Spleen (tissue), 11 donors: ENCODE results near the gene LNX2. TPM values are rescaled to one million over a fixed set of nuclear protein-coding genes. Genes with fewer than 3 reads are reported as not detected.

ENCODE experiments used
- DNase-seq: peaks from one replicate; pipeline ENCODE4 v3.0.0-alpha.2; 2020
- H3K27ac ChIP-seq, 8 donors: fragments of 200-600 bp; sonication (generic) in 7 of 8; 1 replicate in 4 of 8; 2 replicates in 4 of 8; pipeline versions ENCODE4 v1.5.0 to v1.8.0; 2016 to 2021; ENCODE audit warnings: inconsistent platforms in 4 of 8, mild to moderate bottlenecking in 4 of 8, moderate library complexity in 1 of 8
- H3K27me3 ChIP-seq, 7 donors: fragments of 200-600 bp; sonication (generic) in 6 of 7; replicated peaks in 1 of 7; 1 replicate in 4 of 7; 2 replicates in 3 of 7; pipeline versions ENCODE4 v1.5.0 to v1.8.0; 2016 to 2021; ENCODE audit warnings: inconsistent platforms in 3 of 7, mild to moderate bottlenecking in 1 of 7
- H3K36me3 ChIP-seq, 6 donors: fragments of 200-600 bp; sonication (generic) in 5 of 6; 1 replicate in 4 of 6; 2 replicates in 2 of 6; pipeline versions ENCODE4 v1.5.0 to v1.8.0; 2016 to 2021; ENCODE audit warnings: inconsistent platforms in 2 of 6
- H3K4me1 ChIP-seq, 6 donors: fragments of 200-600 bp; sonication (generic) in 5 of 6; 1 replicate in 3 of 6; 2 replicates in 3 of 6; pipeline versions ENCODE4 v1.5.0 to v1.8.0; 2016 to 2021; ENCODE audit warnings: inconsistent platforms in 3 of 6
- H3K4me3 ChIP-seq, 8 donors: fragments of 200-600 bp; sonication (generic) in 7 of 8; 1 replicate in 4 of 8; 2 replicates in 4 of 8; pipeline versions ENCODE4 v1.5.0 to v1.8.0; 2016 to 2021; ENCODE audit warnings: inconsistent platforms in 4 of 8, mild to moderate bottlenecking in 4 of 8, moderate library complexity in 2 of 8
- H3K9me3 ChIP-seq, 8 donors: fragments of 200-600 bp; sonication (generic) in 7 of 8; 1 replicate in 4 of 8; 2 replicates in 4 of 8; pipeline versions ENCODE4 v1.5.0 to v1.8.0; 2016 to 2021; ENCODE audit warnings: inconsistent platforms in 4 of 8
- CTCF ChIP-seq, 11 experiments: fragments of 200-600 bp in 7 of 11; fragments of 450-650 bp in 4 of 11; sonication (generic) in 4 of 11; IDR thresholded peaks in 8 of 11; conservative IDR thresholded peaks in 3 of 11; 1 replicate in 7 of 11; 2 replicates in 4 of 11; pipeline versions ENCODE4 v1.4.0 to v1.8.0; 2016 to 2021; ENCODE audit warnings: antibody characterized with exemption in 11 of 11, inconsistent platforms in 4 of 11, mild to moderate bottlenecking in 1 of 11
- POLR2A ChIP-seq, 3 donors: fragments of 450-650 bp; IDR thresholded peaks; one replicate each; pipeline ENCODE4 v1.5.1; 2017; ENCODE audit warnings: antibody characterized with exemption in 3 of 3, mild to moderate bottlenecking in 1 of 3
- POLR2AphosphoS5 ChIP-seq, 3 donors: sonication (generic); formaldehyde crosslinking; IDR thresholded peaks; one replicate each; pipeline ENCODE4 v1.5.1; 2017; ENCODE audit warnings: antibody characterized with exemption in 3 of 3
- WGBS, 5 donors: extraction: QIAGEN DNeasy Blood & Tissue Kit in 3 of 5; methylation state at CpG; one replicate each; pipeline versions ENCODE4 v1.1.5 to v1.1.7; 2013 to 2018; 5-methylcytosine and 5-hydroxymethylcytosine counted together
- intact Hi-C: fragments of 100-400 bp; cut with DNase I; formaldehyde crosslinking; loops from one replicate; pipeline ENCODE4 v1.15.0; 2023; ENCODE audit warnings: low total_unique reads
- polyA plus RNA-seq, 3 donors: library from polyadenylated mRNA; stranded (reverse); fragments of 200-250 nt; gene quantifications; one replicate each; pipeline ENCODE4 v1.2.1, GENCODE V29; 2013
- total RNA-seq, 7 donors: library from RNA; depleted of rRNA in 3 of 7; stranded (reverse); fragments of >200 nt in 3 of 7; fragmentation: NEBNext Ultra II Directional in 4 of 7; extraction: Animal tissue kit (Norgen Biotek cat#: 25700) in 4 of 7; gene quantifications; one replicate each; pipeline versions ENCODE4 v1.1.0 to v1.2.1, GENCODE V29; 2016 to 2021
- donor health status: healthy with polysubstance abuse.
- donor health status: DM: no; HTN: no; CAD: no; lungs with moderate emphysema.
- donor health status: DM: no; HTN: no; CAD: no.
- donor health status: Bipolar disorder and iron deficiency.
- donor health status: healthy.
- donor health status: DM: no; HTN: no; CAD: no.
- donor health status: DM: yes; HTN: yes; CAD: no.

The LNX2 gene
- total and polyA plus RNA-seq, 10 donors: 1.8 to 8.8 (median 6.7) TPM

- intact Hi-C loops: loop anchor here (10.0 kb wide), 2 partner anchors 190 to 290 kb away; no protein-coding TSS in a partner anchor
- no peaks in the 10 kb centered on the region for H3K9me3 ChIP-seq
- no peak overlapping the region for H3K27ac ChIP-seq
- H3K27me3 ChIP-seq: peaks cover 0 to 8% (median 0%) of the 10 kb centered on the region in 7 donors
- peak; percentile 67 for DNase-seq
- H3K4me1 ChIP-seq: peaks cover 0 to 11% (median 8%) of the 10 kb centered on the region in 6 donors
- no peak for TF ChIP-seq POLR2A (IDR thresholded peaks at IDR 0.05)
- TF ChIP-seq CTCF (IDR thresholded peaks at IDR 0.05 in 8 of 11, conservative IDR thresholded peaks at IDR 0.05 in 3 of 11): no peak
- TF ChIP-seq POLR2AphosphoS5 (IDR thresholded peaks at IDR 0.05): no peak
- WGBS, 5 donors: 80 to 89% (median 85%) methylated on average over 10 of the region's 10 CpGs
- no peaks in the 10 kb centered on the region for H3K36me3 ChIP-seq
- H3K4me3 ChIP-seq: no peak overlapping the region
Observed at GRCh38 chr13:27534108-27534980, 86.0 kb downstream of the LNX2 start.

DNA sequence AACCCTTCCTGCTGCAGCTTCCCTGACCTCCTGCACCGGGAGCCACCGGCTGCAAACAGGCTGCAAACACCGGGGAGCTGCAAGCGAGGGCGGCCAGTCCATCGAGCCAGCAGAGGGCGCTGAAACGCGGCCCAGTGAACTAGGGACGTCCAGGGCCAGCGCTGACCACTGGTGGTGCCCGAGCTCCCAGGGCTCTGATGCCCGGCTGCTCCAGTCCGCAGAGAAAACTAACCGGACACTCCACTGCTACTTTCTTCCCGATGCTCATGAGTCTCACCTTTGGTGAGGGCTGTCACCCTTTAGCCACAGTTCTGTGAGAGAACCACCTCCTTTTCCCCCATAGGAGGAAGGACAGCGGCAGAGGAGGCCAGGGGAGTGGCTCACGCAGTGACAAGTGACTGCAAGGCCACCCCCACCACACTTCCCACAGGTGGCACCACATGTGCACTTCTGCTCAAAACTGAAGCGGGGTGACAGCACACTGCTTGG, 87.1 kb downstream of the LNX2 start:
- intact Hi-C loops: loop anchor here (10.0 kb wide), 2 partner anchors 192 to 292 kb away; no protein-coding TSS in a partner anchor
- TF ChIP-seq POLR2A (IDR thresholded peaks at IDR 0.05) (no peak), CTCF (IDR thresholded peaks at IDR 0.05 in 8 of 11, conservative IDR thresholded peaks at IDR 0.05 in 3 of 11) (peak; percentile 58 to 91 (median 86)), POLR2AphosphoS5 (IDR thresholded peaks at IDR 0.05) (peak in 2 of 3 donors; percentile 57 to 74)
- Histone ChIP-seq H3K9me3 (peaks cover 0 to 5% (median 0%) of the 10 kb centered on the region in 8 donors), H3K27ac (no peak overlapping the region), H3K4me3 (peak overlapping the region in 4 of 8 donors; percentile 3 to 43 (median 20)), H3K4me1 (peaks cover 0 to 11% (median 8%) of the 10 kb centered on the region in 6 donors), H3K27me3 (peaks cover 0 to 8% (median 0%) of the 10 kb centered on the region in 7 donors), H3K36me3 (no peaks in the 10 kb centered on the region)
- 0 to 12% (median 8%) methylated on average over 1 to 19 of the region's 19 CpGs for WGBS, 5 donors
- peak; percentile 94 for DNase-seq

- no peak for DNase-seq
- H3K27me3 ChIP-seq: peaks cover 0 to 8% (median 0%) of the 10 kb centered on the region in 7 donors
- TF ChIP-seq CTCF (IDR thresholded peaks at IDR 0.05 in 8 of 11, conservative IDR thresholded peaks at IDR 0.05 in 3 of 11) (no peak), POLR2A (IDR thresholded peaks at IDR 0.05) (no peak), POLR2AphosphoS5 (IDR thresholded peaks at IDR 0.05) (no peak)
- intact Hi-C loops: no loop called here
- no peaks in the 10 kb centered on the region for H3K36me3 ChIP-seq
- H3K27ac ChIP-seq: no peak overlapping the region
- WGBS, 5 donors: 88 to 95% (median 92%) methylated on average over 6 of the region's 6 CpGs
- peaks cover 0 to 12% (median 8%) of the 10 kb centered on the region in 6 donors for H3K4me1 ChIP-seq
- no peak overlapping the region for H3K4me3 ChIP-seq
- peaks cover 0 to 10% (median 0%) of the 10 kb centered on the region in 8 donors for H3K9me3 ChIP-seq
Observed at GRCh38 chr13:27528908-27529307, 91.4 kb downstream of the LNX2 start.

- H3K4me1 ChIP-seq: peaks cover 0 to 14% (median 2%) of the 10 kb centered on the region in 6 donors
- no peak for TF ChIP-seq POLR2AphosphoS5 (IDR thresholded peaks at IDR 0.05)
- TF ChIP-seq CTCF (IDR thresholded peaks at IDR 0.05 in 8 of 11, conservative IDR thresholded peaks at IDR 0.05 in 3 of 11): no peak
- TF ChIP-seq POLR2A (IDR thresholded peaks at IDR 0.05): no peak
- H3K36me3 ChIP-seq: no peaks in the 10 kb centered on the region
Observed at GRCh38 chr13:27526516-27526915, 93.8 kb downstream of the LNX2 start.

More at GRCh38 chr13:27526516-27526915, 93.8 kb downstream of the LNX2 start:
- 49 to 61% (median 52%) methylated on average over 3 of the region's 3 CpGs for WGBS, 5 donors
- no peaks in the 10 kb centered on the region for H3K27me3 ChIP-seq
- no peak overlapping the region for H3K27ac ChIP-seq
- no peak overlapping the region for H3K4me3 ChIP-seq
- no peak for DNase-seq
- H3K9me3 ChIP-seq: peaks cover 0 to 10% (median 0%) of the 10 kb centered on the region in 8 donors
- intact Hi-C loops: no loop called here
